SH-SY5Y (cell line): ENCODE data around the gene PSMD11.

Experiments
- GATA2 ChIP-seq: IDR thresholded peaks from 2 replicates; pipeline ENCODE4 v1.6.1; 2011; ENCODE audit warnings: mild to moderate bottlenecking, low read depth, low read length
- GATA3 ChIP-seq: IDR thresholded peaks from 2 replicates; pipeline ENCODE4 v1.6.1; 2011; ENCODE audit warnings: low read depth, mild to moderate bottlenecking, low read length, moderate library complexity

GRCh38 chr17:32504166-32504990 is 60.1 kb downstream of the PSMD11 start:
- TF ChIP-seq GATA3 (no peak), GATA2 (no peak)
